Panc1 (cell line): ENCODE measurements around the gene SDS. TPM values are rescaled to one million over a fixed set of nuclear protein-coding genes. Genes with fewer than 3 reads are reported as not detected.

Experiments
- ATAC-seq: fragments of 200-7000 bp; cut with Tn5 transposase; 2 replicates; pipeline ENCODE4 v1.9.1; 2020; ENCODE audit warnings: mild to moderate bottlenecking, moderate library complexity
- BruUV-seq: library from RNA; stranded (reverse); fragments of 400-500 nt; replicated peaks from 2 replicates; lab custom pipeline; 2021; lab: Mats Ljungman, UMichigan
- CTCF ChIA-PET: fragments of 300-600 bp; sonication (Branson Sonifier 250); formaldehyde crosslinking; loops from one replicate; lab custom pipeline; 2022; ENCODE audit warnings: antibody characterized with exemption; lab: Charles Lee
- POLR2A ChIA-PET: fragments of 300-600 bp; sonication (Branson Sonifier 250); formaldehyde crosslinking; loops from one replicate; lab custom pipeline; 2022; ENCODE audit warnings: antibody characterized with exemption; lab: Charles Lee
- DNase-seq: peaks from one replicate; pipeline ENCODE4 v3.0.0-alpha.2; 2010; ENCODE audit warnings: low read depth, low spot score
- H3K27ac ChIP-seq: 2 replicates; pipeline ENCODE4 v1.5.1; 2011; ENCODE audit warnings: mild to moderate bottlenecking, low read length, inconsistent platforms
- H3K27me3 ChIP-seq: fragments of 200-500 bp; sonication (Bioruptor generic); 2 replicates; pipeline ENCODE4 v1.6.0; 2014; ENCODE audit warnings: low read length, inconsistent platforms; ENCODE audit not compliant: control insufficient read depth, insufficient read depth
- H3K36me3 ChIP-seq: fragments of 200-500 bp; sonication (Bioruptor generic); 2 replicates; pipeline ENCODE4 v1.5.1; 2014; ENCODE audit warnings: inconsistent platforms, mild to moderate bottlenecking, low read length, moderate library complexity; ENCODE audit not compliant: control insufficient read depth, insufficient read depth
- H3K4me1 ChIP-seq: 2 replicates; pipeline ENCODE4 v1.5.1; 2011; ENCODE audit warnings: inconsistent platforms, mild to moderate bottlenecking, low read length, moderate library complexity; ENCODE audit not compliant: control insufficient read depth, insufficient read depth
- H3K4me3 ChIP-seq, 2 experiments: 2 replicates each; pipeline ENCODE4 v1.5.1; 2011 to 2012; ENCODE audit warnings: low read depth in 2 of 2, low read length in 2 of 2, mild to moderate bottlenecking in 2 of 2, inconsistent platforms in 1 of 2, moderate library complexity in 1 of 2
- H3K9me3 ChIP-seq: fragments of 200-500 bp; sonication (Bioruptor generic); 2 replicates; pipeline ENCODE4 v1.5.1; 2014; ENCODE audit warnings: low read depth, mild to moderate bottlenecking, inconsistent platforms, low read length, moderate library complexity; ENCODE audit not compliant: control insufficient read depth, insufficient read depth
- POLR2AphosphoS5 ChIP-seq: IDR thresholded peaks from 2 replicates; pipeline ENCODE4 v1.6.1; 2012; ENCODE audit warnings: mild to moderate bottlenecking, low read depth, low read length, moderate library complexity
- REST ChIP-seq, 2 experiments: IDR thresholded peaks; 2 replicates each; pipeline ENCODE4 v1.6.1; 2011 to 2012; ENCODE audit warnings: low read depth in 2 of 2, control low read depth in 1 of 2, low read length in 1 of 2, mild to moderate bottlenecking in 1 of 2, moderate library complexity in 1 of 2; ENCODE audit not compliant: insufficient read depth in 1 of 2
- SIN3A ChIP-seq: IDR thresholded peaks from 2 replicates; pipeline ENCODE4 v1.6.1; 2012; ENCODE audit warnings: low read depth, mild to moderate bottlenecking, low read length, moderate library complexity, borderline replicate concordance; ENCODE audit not compliant: insufficient read depth
- TCF7L2 ChIP-seq: IDR thresholded peaks from 2 replicates; pipeline ENCODE4 v1.6.1; 2011; ENCODE audit warnings: mild to moderate bottlenecking, low read depth, low read length, inconsistent platforms
- in situ Hi-C: cut with HindIII; loops from 2 replicates; pipeline ENCODE4 v1.10.0; 2016; ENCODE audit warnings: low sequenced_read_pairs, low pct_unique_long_range_greater_than_20kb
- intact Hi-C: fragments of 100-400 bp; cut with micrococcal nuclease; formaldehyde crosslinking; loops from one replicate; pipeline ENCODE4 v1.10.0; 2022; ENCODE audit not compliant: unreplicated experiment
- total RNA-seq: library from RNA; stranded (reverse); gene quantifications from one replicate; pipeline ENCODE4 v1.2.1, GENCODE V29; 2021; ENCODE audit not compliant: unreplicated experiment
- TF ChIP-seq, protein P1 (sequence below): fragments of 450-650 bp; IDR thresholded peaks from 2 replicates; pipeline ENCODE4 v1.5.1; 2017; ENCODE audit warnings: mild to moderate bottlenecking

The SDS gene
- total RNA-seq, 1 experiment from 2014 or later: 0.15 TPM

GRCh38 chr12:113396828-113397496, 6.7 kb downstream of the SDS start:
- no peak overlapping the region for H3K27ac ChIP-seq
- no peak overlapping the region for H3K4me3 ChIP-seq
- ChIA-PET CTCF (no interaction called here), POLR2A (interaction anchor here (0.6 kb wide), 1 partner anchor 73 kb away, joined by 13 read pairs; no protein-coding TSS in a partner anchor)
- intact Hi-C loops: no loop called here
- H3K36me3 ChIP-seq: no peaks in the 10 kb centered on the region
- H3K9me3 ChIP-seq: no peaks in the 10 kb centered on the region
- no peaks in the 10 kb centered on the region for H3K27me3 ChIP-seq
- no peak for TF ChIP-seq SIN3A
- no peak for TF ChIP-seq POLR2AphosphoS5
- TF ChIP-seq, protein P1, sequence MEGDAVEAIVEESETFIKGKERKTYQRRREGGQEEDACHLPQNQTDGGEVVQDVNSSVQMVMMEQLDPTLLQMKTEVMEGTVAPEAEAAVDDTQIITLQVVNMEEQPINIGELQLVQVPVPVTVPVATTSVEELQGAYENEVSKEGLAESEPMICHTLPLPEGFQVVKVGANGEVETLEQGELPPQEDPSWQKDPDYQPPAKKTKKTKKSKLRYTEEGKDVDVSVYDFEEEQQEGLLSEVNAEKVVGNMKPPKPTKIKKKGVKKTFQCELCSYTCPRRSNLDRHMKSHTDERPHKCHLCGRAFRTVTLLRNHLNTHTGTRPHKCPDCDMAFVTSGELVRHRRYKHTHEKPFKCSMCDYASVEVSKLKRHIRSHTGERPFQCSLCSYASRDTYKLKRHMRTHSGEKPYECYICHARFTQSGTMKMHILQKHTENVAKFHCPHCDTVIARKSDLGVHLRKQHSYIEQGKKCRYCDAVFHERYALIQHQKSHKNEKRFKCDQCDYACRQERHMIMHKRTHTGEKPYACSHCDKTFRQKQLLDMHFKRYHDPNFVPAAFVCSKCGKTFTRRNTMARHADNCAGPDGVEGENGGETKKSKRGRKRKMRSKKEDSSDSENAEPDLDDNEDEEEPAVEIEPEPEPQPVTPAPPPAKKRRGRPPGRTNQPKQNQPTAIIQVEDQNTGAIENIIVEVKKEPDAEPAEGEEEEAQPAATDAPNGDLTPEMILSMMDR: no peak
- TF ChIP-seq TCF7L2: no peak
- TF ChIP-seq REST (IDR thresholded peaks at IDR 0.05; ENCODE audit: insufficient read depth in 1 of 2, low read depth in 2 of 2, low read length in 1 of 2): no peak
- ATAC-seq (0 out of 2 replicates have a peak, but pooled peaks have one; percentile 11), DNase-seq (no peak)
- no TSS peak for BruUV-seq
- H3K4me1 ChIP-seq: no peaks in the 10 kb centered on the region
- in situ Hi-C loops: no loop called here

DNA sequence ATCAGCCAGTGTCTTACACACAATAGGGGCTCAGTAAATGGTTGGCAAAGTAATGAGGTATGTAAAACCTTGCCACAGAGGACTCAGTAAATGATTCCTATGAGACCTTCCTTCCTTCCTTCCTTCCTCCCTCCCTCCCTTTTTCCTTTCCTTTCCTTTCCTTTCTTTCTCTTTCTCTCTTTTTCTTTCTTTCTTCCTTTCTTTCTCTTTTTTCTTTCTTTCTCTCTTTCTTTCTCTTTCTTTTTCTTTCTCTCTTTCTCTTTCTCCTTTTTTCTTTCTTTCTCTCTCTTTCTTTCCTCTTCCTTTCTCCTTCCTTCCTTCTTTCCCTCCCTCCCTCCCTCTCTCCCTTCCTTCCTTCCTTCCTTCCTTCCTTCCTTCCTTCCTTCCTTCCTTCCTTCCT, 7.5 kb downstream of the SDS start:
- ChIA-PET POLR2A (no interaction called here), CTCF (no interaction called here)
- BruUV-seq: no TSS peak
- H3K27me3 ChIP-seq: no peaks in the 10 kb centered on the region
- H3K4me3 ChIP-seq: no peak overlapping the region
- in situ Hi-C loops (no loop called here), intact Hi-C loops (no loop called here)
- TF ChIP-seq SIN3A (no peak), REST (IDR thresholded peaks at IDR 0.05; ENCODE audit: insufficient read depth in 1 of 2, low read depth in 2 of 2, low read length in 1 of 2) (no peak), POLR2AphosphoS5 (no peak), TCF7L2 (no peak)
- TF ChIP-seq, protein P1: no peak
- no peaks in the 10 kb centered on the region for H3K36me3 ChIP-seq
- no peak for ATAC-seq
- H3K4me1 ChIP-seq: no peaks in the 10 kb centered on the region
- H3K27ac ChIP-seq: no peak overlapping the region
- H3K9me3 ChIP-seq: no peaks in the 10 kb centered on the region
- no peak for DNase-seq
